Pancreas (tissue), 10 donors: Measurements from ENCODE around the gene LMNA. TPM values are rescaled to one million over a fixed set of nuclear protein-coding genes. Genes with fewer than 3 reads are reported as not detected.
A peak's percentile ranks its signal among the peaks of the same experiment; 100 is the strongest.

Experiments used
- ATAC-seq, 4 donors: fragments of 200-7000 bp; cut with Tn5 transposase; one replicate each; pipeline versions ENCODE4 v1.8.0 to v1.9.1; 2020; ENCODE audit warnings: mild to moderate bottlenecking in 4 of 4, moderate library complexity in 4 of 4
- DNase-seq, 6 donors: peaks; one replicate each; pipeline ENCODE4 v3.0.0-alpha.2; 2020
- FAIRE-seq: peaks from 2 replicates; lab custom pipeline; 2012; peaks lifted over from hg19 to GRCh38; lab: Jason Lieb, UNC
- H3K27ac ChIP-seq, 4 donors: fragments of 200-600 bp; sonication (generic); 1 replicate in 3 of 4; 2 replicates in 1 of 4; pipeline versions ENCODE4 v1.5.0 to v1.8.0; 2020
- H3K27me3 ChIP-seq, 4 donors: fragments of 200-600 bp; one replicate each; pipeline ENCODE4 v1.8.0; 2021
- H3K36me3 ChIP-seq, 3 donors: fragments of 200-600 bp; sonication (generic) in 1 of 3; one replicate each; pipeline versions ENCODE4 v1.5.0 to v1.8.0; 2020 to 2021
- H3K4me1 ChIP-seq, 3 donors: fragments of 200-600 bp; one replicate each; pipeline ENCODE4 v1.8.0; 2021
- H3K4me3 ChIP-seq, 4 donors: fragments of 200-600 bp; sonication (generic) in 2 of 4; one replicate each; pipeline versions ENCODE4 v1.5.0 to v1.8.0; 2020 to 2021
- H3K9me3 ChIP-seq, 4 donors: fragments of 200-600 bp; one replicate each; pipeline ENCODE4 v1.8.0; 2021
- WGBS, 2 donors: extraction: QIAGEN DNeasy Blood & Tissue Kit; methylation state at CpG; one replicate each; pipeline ENCODE4 v1.1.7; 2013; 5-methylcytosine and 5-hydroxymethylcytosine counted together
- intact Hi-C, 3 donors: fragments of 100-400 bp; cut with DNase I; formaldehyde crosslinking; loops; one replicate each; pipeline versions ENCODE4 v1.11.1 to v1.14.2; 2022
- polyA plus RNA-seq, 2 donors: library from polyadenylated mRNA; stranded (reverse); fragments of 200-250 nt; gene quantifications; one replicate each; pipeline ENCODE4 v1.2.3, GENCODE V29; 2013
- total RNA-seq, 6 donors: library from RNA; stranded (reverse); fragmentation: NEBNext Ultra II Directional in 4 of 6; extraction: Animal tissue kit (Norgen Biotek cat#: 25700) in 4 of 6; gene quantifications; one replicate each; pipeline versions ENCODE4 v1.2.1 to v1.2.4, GENCODE V29; 2021 to 2023
- TF ChIP-seq, protein P1 (sequence below), 4 donors: fragments of 200-600 bp; sonication (generic) in 3 of 4; IDR thresholded peaks; one replicate each; pipeline versions ENCODE4 v1.5.0 to v1.8.0; 2021; ENCODE audit warnings: antibody characterized with exemption in 4 of 4
- donor health status: healthy with polysubstance abuse.
- donor health status: DM: no; HTN: no; CAD: no; lungs with moderate emphysema.
- donor health status: DM: no; HTN: no; CAD: no.
- donor health status: control.
- donor health status: control.
- donor health status: Bipolar disorder and iron deficiency.
- donor health status: DM: yes; HTN: yes; CAD: no.
- donor health status: DM: no; HTN: no; CAD: no.
- donor health status: DM: no; HTN: no; CAD: no.
- donor health status: DM: yes; HTN: yes; CAD: no.

The LMNA gene
- total and polyA plus RNA-seq, 8 donors, result 59.4 to 119 (median 99.4) TPM

DNA sequence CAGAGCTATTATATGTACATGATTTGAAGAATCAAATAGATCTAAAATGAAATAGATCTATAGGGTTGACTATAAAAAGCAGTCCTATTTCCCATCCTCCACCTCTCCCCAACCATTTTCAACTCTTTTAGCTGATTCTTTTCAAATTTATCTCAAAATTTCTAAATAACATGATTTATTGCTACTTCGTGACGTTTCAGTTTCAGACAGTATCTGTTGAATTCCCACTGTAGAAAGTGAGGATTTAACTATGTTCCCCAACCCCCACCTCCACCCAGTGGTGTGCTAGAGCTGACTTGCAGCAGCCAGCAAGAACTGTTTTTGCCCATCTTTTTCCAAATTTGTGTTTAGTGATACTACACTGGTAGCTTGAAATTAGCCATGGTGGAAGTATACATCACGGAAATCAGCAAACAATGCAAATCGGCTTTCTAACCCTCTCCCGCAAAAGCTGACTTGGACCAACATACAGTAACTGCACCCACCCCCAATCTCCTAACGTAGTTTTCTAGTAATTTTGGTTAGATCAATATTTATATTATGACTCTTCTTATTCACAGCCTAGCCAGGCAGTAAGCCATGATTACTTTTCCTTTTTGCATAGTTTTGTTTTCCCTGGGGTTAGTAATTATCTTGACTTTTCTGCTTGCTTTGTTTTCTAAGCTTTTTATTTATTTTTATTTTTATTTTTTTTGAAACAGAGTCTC is 49.8 kb downstream of the LMNA start:
- intact Hi-C loops, result no loop called here
- TF ChIP-seq, protein P1, sequence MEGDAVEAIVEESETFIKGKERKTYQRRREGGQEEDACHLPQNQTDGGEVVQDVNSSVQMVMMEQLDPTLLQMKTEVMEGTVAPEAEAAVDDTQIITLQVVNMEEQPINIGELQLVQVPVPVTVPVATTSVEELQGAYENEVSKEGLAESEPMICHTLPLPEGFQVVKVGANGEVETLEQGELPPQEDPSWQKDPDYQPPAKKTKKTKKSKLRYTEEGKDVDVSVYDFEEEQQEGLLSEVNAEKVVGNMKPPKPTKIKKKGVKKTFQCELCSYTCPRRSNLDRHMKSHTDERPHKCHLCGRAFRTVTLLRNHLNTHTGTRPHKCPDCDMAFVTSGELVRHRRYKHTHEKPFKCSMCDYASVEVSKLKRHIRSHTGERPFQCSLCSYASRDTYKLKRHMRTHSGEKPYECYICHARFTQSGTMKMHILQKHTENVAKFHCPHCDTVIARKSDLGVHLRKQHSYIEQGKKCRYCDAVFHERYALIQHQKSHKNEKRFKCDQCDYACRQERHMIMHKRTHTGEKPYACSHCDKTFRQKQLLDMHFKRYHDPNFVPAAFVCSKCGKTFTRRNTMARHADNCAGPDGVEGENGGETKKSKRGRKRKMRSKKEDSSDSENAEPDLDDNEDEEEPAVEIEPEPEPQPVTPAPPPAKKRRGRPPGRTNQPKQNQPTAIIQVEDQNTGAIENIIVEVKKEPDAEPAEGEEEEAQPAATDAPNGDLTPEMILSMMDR (IDR thresholded peaks at IDR 0.05), result no peak
- Histone ChIP-seq H3K27me3 (no peaks in the 10 kb centered on the region), H3K9me3 (no peaks in the 10 kb centered on the region), H3K36me3 (no peaks in the 10 kb centered on the region), H3K4me3 (no peak overlapping the region), H3K4me1 (no peaks in the 10 kb centered on the region), H3K27ac (no peak overlapping the region)
- no peak for ATAC-seq
- no peak for FAIRE-seq
- WGBS, 2 donors, result 83 to 85% methylated on average over 6 of the region's 6 CpGs
- no peak for DNase-seq

GRCh38 chr1:156165083-156165482 is 50.6 kb downstream of the LMNA start:
- no peaks in the 10 kb centered on the region for H3K9me3 ChIP-seq
- ATAC-seq (peak in 1 of 4 donors; percentile 12), DNase-seq (no peak), FAIRE-seq (no peak)
- no peak overlapping the region for H3K27ac ChIP-seq
- no peaks in the 10 kb centered on the region for H3K36me3 ChIP-seq
- TF ChIP-seq, protein P1 (IDR thresholded peaks at IDR 0.05), result no peak
- no peak overlapping the region for H3K4me3 ChIP-seq
- H3K27me3 ChIP-seq, result no peaks in the 10 kb centered on the region
- intact Hi-C loops, result no loop called here
- H3K4me1 ChIP-seq, result no peaks in the 10 kb centered on the region
- WGBS, 2 donors, result 78 to 80% methylated on average over 2 of the region's 2 CpGs

GRCh38 chr1:156167536-156167935 is 53.0 kb downstream of the LMNA start:
- H3K4me3 ChIP-seq, result no peak overlapping the region
- 75 to 77% methylated on average over 5 of the region's 5 CpGs for WGBS, 2 donors
- no peaks in the 10 kb centered on the region for H3K27me3 ChIP-seq
- no peaks in the 10 kb centered on the region for H3K9me3 ChIP-seq
- ATAC-seq (no peak), FAIRE-seq (no peak), DNase-seq (no peak)
- H3K27ac ChIP-seq, result no peak overlapping the region
- TF ChIP-seq, protein P1 (IDR thresholded peaks at IDR 0.05), result no peak
- intact Hi-C loops, result no loop called here
- no peaks in the 10 kb centered on the region for H3K4me1 ChIP-seq
- H3K36me3 ChIP-seq, result no peaks in the 10 kb centered on the region

DNA sequence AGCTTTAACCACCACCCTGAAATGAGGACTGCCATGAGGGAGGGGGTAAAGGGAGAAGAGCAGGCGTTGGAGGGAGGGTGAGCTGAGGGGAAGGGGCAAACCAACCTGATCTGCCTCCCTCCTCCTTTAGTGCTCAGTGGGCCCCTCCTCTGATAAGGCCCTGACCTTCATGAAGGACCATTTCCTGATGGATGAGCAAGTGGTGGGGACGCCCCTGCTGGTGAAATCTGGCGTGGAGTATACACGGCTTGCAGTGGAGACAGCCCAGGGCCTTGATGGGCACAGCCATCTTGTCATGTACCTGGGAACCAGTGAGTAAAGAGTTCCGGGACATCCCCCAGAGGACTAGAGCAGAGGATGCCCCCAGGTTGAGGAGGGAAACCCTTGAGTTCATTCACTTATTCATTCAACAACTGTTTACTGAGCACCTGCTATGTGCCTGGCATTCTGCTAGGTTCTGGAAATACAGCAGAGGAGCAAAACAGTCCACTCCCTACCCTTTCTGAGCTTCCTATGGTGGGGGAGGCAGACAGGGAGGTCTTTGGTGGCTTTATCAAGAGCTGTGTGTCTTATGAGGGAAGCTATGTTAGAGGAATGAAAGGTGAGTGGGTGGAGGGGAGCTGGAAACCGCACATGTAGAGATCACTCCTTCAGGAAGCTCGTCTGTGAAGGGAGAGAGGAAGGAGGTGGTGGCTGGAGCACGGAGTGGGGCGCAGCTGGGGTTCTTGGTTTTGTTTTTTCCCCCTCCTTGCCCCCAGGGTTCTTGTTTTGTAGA is 58.4 kb downstream of the LMNA start:
- FAIRE-seq (no peak), DNase-seq (no peak), ATAC-seq (no peak)
- no peaks in the 10 kb centered on the region for H3K9me3 ChIP-seq
- H3K4me3 ChIP-seq, result no peak overlapping the region
- TF ChIP-seq, protein P1 (IDR thresholded peaks at IDR 0.05), result no peak
- intact Hi-C loops, result no loop called here
- no peaks in the 10 kb centered on the region for H3K36me3 ChIP-seq
- 78 to 82% methylated on average over 9 of the region's 9 CpGs for WGBS, 2 donors
- no peaks in the 10 kb centered on the region for H3K4me1 ChIP-seq
- no peak overlapping the region for H3K27ac ChIP-seq
- H3K27me3 ChIP-seq, result no peaks in the 10 kb centered on the region
